ENCODE results near the gene TXN.

GRCh38 chr9:110217656-110218099 is 38.6 kb downstream of the TXN start:
- peak; percentile 70 to 83 (median 74) for TF ChIP-seq CTCF (IDR thresholded peaks at IDR 0.05)
- TF ChIP-seq POLR2A (IDR thresholded peaks at IDR 0.05), result no peak
- no peak for TF ChIP-seq POLR2AphosphoS5 (IDR thresholded peaks at IDR 0.05)
- TF ChIP-seq EP300 (IDR thresholded peaks at IDR 0.05), result no peak
